Measurements from ENCODE around the gene SEMA5B.

- TF ChIP-seq CTCF (optimal IDR thresholded peaks at IDR 0.05 in 1 of 3, IDR thresholded peaks at IDR 0.05 in 1 of 3, conservative IDR thresholded peaks at IDR 0.05 in 1 of 3; ENCODE audit: extremely low read depth in 1 of 3, insufficient read depth in 2 of 3, low read length in 3 of 3): no peak
- no peak for TF ChIP-seq EZH2 (IDR thresholded peaks at IDR 0.05; ENCODE audit: low read length)
Measured at GRCh38 chr3:123044981-123045763, 17.6 kb upstream of the SEMA5B start.
